PC-3 (cell line): ENCODE measurements around the gene NXPE3. TPM values are rescaled to one million over a fixed set of nuclear protein-coding genes. Genes with fewer than 3 reads are reported as not detected.
"Not testable (repeated sequence)": the region's sequence is repeated elsewhere in the genome, so short reads cannot be mapped to it uniquely, and the experiment has no call there.

Experiments
- ATAC-seq: fragments of 200-7000 bp; cut with Tn5 transposase; 2 replicates; pipeline ENCODE4 v1.9.1; 2020; ENCODE audit warnings: mild to moderate bottlenecking, moderate library complexity
- BruUV-seq: library from RNA; stranded (reverse); fragments of 400-500 nt; replicated peaks from 2 replicates; lab custom pipeline; 2021; lab: Mats Ljungman, UMichigan
- CTCF ChIA-PET: fragments of 300-600 bp; sonication (Branson Sonifier 250); formaldehyde crosslinking; loops from one replicate; lab custom pipeline; 2022; ENCODE audit warnings: antibody characterized with exemption; lab: Charles Lee
- POLR2A ChIA-PET: fragments of 300-600 bp; sonication (Branson Sonifier 250); formaldehyde crosslinking; loops from one replicate; lab custom pipeline; 2022; ENCODE audit warnings: antibody characterized with exemption; ENCODE audit not compliant: unreplicated experiment; lab: Charles Lee
- DNase-seq: peaks from one replicate; pipeline ENCODE4 v3.0.0-alpha.2; 2015
- H2AFZ ChIP-seq: fragments of 300-600 bp; sonication (generic); 2 replicates; pipeline ENCODE4 v1.6.0; 2016; ENCODE audit warnings: antibody characterized with exemption, low read length
- H3F3A ChIP-seq: fragments of 300-600 bp; sonication (generic); one replicate; pipeline ENCODE4 v1.6.0; 2017; ENCODE audit warnings: antibody characterized with exemption, low read length, control low read depth, mild to moderate bottlenecking; ENCODE audit not compliant: unreplicated experiment
- H3K27ac ChIP-seq: fragments of 300-600 bp; sonication (generic); 2 replicates; pipeline ENCODE4 v1.5.1; 2016; ENCODE audit warnings: mild to moderate bottlenecking, low read length
- H3K27me3 ChIP-seq: fragments of 300-600 bp; sonication (generic); 2 replicates; pipeline ENCODE4 v1.6.1; 2016; ENCODE audit warnings: low read length, mixed read lengths
- H3K36me3 ChIP-seq: fragments of 300-600 bp; sonication (generic); 2 replicates; pipeline ENCODE4 v1.6.1; 2016; ENCODE audit warnings: low read depth, mixed run types, low read length, mixed read lengths
- H3K4me1 ChIP-seq: fragments of 300-600 bp; sonication (generic); 2 replicates; pipeline ENCODE4 v1.5.1; 2016; ENCODE audit warnings: low read length; ENCODE audit not compliant: insufficient read depth
- H3K4me2 ChIP-seq: fragments of 300-600 bp; sonication (generic); 2 replicates; pipeline ENCODE4 v1.6.0; 2016; ENCODE audit warnings: low read length
- H3K4me3 ChIP-seq: fragments of 300-600 bp; sonication (generic); 2 replicates; pipeline ENCODE4 v1.5.1; 2016; ENCODE audit warnings: mild to moderate bottlenecking, low read length, mixed read lengths
- H3K79me2 ChIP-seq: fragments of 300-600 bp; sonication (generic); 2 replicates; pipeline ENCODE4 v1.6.1; 2017; ENCODE audit warnings: low read length, mixed read lengths
- H3K9ac ChIP-seq: fragments of 300-600 bp; sonication (generic); 2 replicates; pipeline ENCODE4 v1.6.0; 2016; ENCODE audit warnings: mild to moderate bottlenecking, low read length
- H3K9me2 ChIP-seq: fragments of 300-600 bp; sonication (generic); replicated peaks from 2 replicates; pipeline ENCODE4 v1.6.1; 2016; ENCODE audit warnings: mixed run types, low read length, mixed read lengths
- H3K9me3 ChIP-seq: fragments of 300-600 bp; sonication (generic); 2 replicates; pipeline ENCODE4 v1.6.1; 2016; ENCODE audit warnings: low read length, mixed read lengths
- H4K20me1 ChIP-seq: fragments of 300-600 bp; sonication (generic); 2 replicates; pipeline ENCODE4 v1.6.1; 2016; ENCODE audit warnings: low read length, mixed read lengths
- CTCF ChIP-seq: fragments of 300-600 bp; sonication (generic); conservative IDR thresholded peaks from 2 replicates; pipeline ENCODE4 v1.5.1; 2017; ENCODE audit warnings: antibody characterized with exemption, low read depth, mild to moderate bottlenecking, low read length
- EZH2 ChIP-seq: fragments of 300-600 bp; sonication (generic); IDR thresholded peaks from one replicate; pipeline ENCODE4 v1.6.1; 2017; ENCODE audit warnings: antibody characterized with exemption, mild to moderate bottlenecking, low read length; ENCODE audit not compliant: unreplicated experiment
- EZH2phosphoT487 ChIP-seq: fragments of 300-600 bp; sonication (generic); IDR thresholded peaks from 2 replicates; pipeline ENCODE4 v1.6.1; 2018; ENCODE audit warnings: mild to moderate bottlenecking, antibody characterized with exemption, low read length, borderline replicate concordance
- intact Hi-C: fragments of 100-400 bp; cut with micrococcal nuclease; formaldehyde crosslinking; loops from 2 replicates; pipeline ENCODE4 v1.9.0; 2023
- total RNA-seq: library from RNA; depleted of rRNA; stranded (reverse); fragments of >200 nt; gene quantifications from 2 replicates; pipeline ENCODE4 v1.2.3, GENCODE V29; 2014

NXPE3 gene
- total RNA-seq, 1 experiment from 2014 or later, result 12.6 TPM

- peaks cover 46% of the 10 kb centered on the region for H3K36me3 ChIP-seq
- H3K4me1 ChIP-seq, result no peaks in the 10 kb centered on the region
- no peaks in the 10 kb centered on the region for H4K20me1 ChIP-seq
- POLR2A ChIA-PET, result no interaction called here
- H3K9me3 ChIP-seq, result no peaks in the 10 kb centered on the region
- H3K4me2 ChIP-seq, result no peak overlapping the region
- ATAC-seq (no peak), DNase-seq (no peak)
- H3K9ac ChIP-seq, result no peak overlapping the region
- intact Hi-C loops, result no loop called here
- no TSS peak for BruUV-seq
- H3K27me3 ChIP-seq, result no peaks in the 10 kb centered on the region
- H2AFZ ChIP-seq, result no peak overlapping the region
- no peaks in the 10 kb centered on the region for H3K79me2 ChIP-seq
- no peak overlapping the region for H3K27ac ChIP-seq
- H3F3A ChIP-seq, result no peaks in the 10 kb centered on the region
- H3K4me3 ChIP-seq, result no peak overlapping the region
- TF ChIP-seq EZH2phosphoT487 (no peak), CTCF (no peak), EZH2 (no peak)
- no peaks in the 10 kb centered on the region for H3K9me2 ChIP-seq
- CTCF ChIA-PET, result no interaction called here
These were observed 46.8 kb upstream of the NXPE3 start for GRCh38 chr3:101732240-101732641.

GRCh38 chr3:101735833-101736232 is 43.2 kb upstream of the NXPE3 start:
- ChIA-PET POLR2A (no interaction called here), CTCF (no interaction called here)
- intact Hi-C loops, result no loop called here
- Histone ChIP-seq H3K9me3 (no peaks in the 10 kb centered on the region), H3K4me3 (no peak overlapping the region), H3K27me3 (no peaks in the 10 kb centered on the region), H3K36me3 (peaks cover 35% of the 10 kb centered on the region), H4K20me1 (no peaks in the 10 kb centered on the region), H2AFZ (no peak overlapping the region), H3K79me2 (no peaks in the 10 kb centered on the region), H3K4me2 (no peak overlapping the region), H3F3A (no peaks in the 10 kb centered on the region), H3K9me2 (no peaks in the 10 kb centered on the region), H3K9ac (no peak overlapping the region), H3K27ac (no peak overlapping the region), H3K4me1 (no peaks in the 10 kb centered on the region)
- no peak for DNase-seq
- TF ChIP-seq EZH2 (no peak), CTCF (no peak), EZH2phosphoT487 (no peak)
- no TSS peak for BruUV-seq
- no peak for ATAC-seq

GRCh38 chr3:101741914-101742313 is 37.1 kb upstream of the NXPE3 start:
- H4K20me1 ChIP-seq, H3F3A ChIP-seq, ATAC-seq, intact Hi-C loops, H3K27me3 ChIP-seq, POLR2A ChIA-PET, H3K27ac ChIP-seq, H3K4me1 ChIP-seq, BruUV-seq, H3K4me2 ChIP-seq, H3K4me3 ChIP-seq, CTCF ChIA-PET, DNase-seq, H3K9ac ChIP-seq, H3K9me2 ChIP-seq, H2AFZ ChIP-seq, H3K79me2 ChIP-seq, H3K36me3 ChIP-seq, H3K9me3 ChIP-seq: not testable (repeated sequence)
